ENCODE data around the gene POLR1B.

POLR1B gene

DNA sequence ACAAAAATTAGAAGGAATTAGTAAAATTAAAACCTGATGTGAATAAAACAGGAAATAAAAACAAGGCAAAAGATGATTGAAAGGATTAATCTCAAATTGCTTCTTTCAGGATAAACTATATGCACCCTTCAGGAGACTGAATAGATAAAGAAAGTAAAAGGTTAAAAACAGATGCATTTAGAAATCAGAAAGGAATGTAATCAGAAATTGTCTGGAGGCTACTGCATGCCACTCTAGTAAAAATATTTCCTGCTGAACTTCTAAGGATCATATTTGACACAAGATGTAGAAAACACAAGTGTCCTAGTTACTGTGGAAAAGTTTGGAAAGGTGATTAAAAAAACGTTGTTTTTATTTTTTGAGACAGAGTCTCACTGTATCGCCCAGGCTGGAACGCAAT, 58.4 kb downstream of the POLR1B start:
- no peak for DNase-seq (ENCODE audit: low read depth)
- H3K4me3 ChIP-seq (ENCODE audit: control insufficient read depth, low read depth, low read length), result no peak overlapping the region
- TF ChIP-seq, protein P1, sequence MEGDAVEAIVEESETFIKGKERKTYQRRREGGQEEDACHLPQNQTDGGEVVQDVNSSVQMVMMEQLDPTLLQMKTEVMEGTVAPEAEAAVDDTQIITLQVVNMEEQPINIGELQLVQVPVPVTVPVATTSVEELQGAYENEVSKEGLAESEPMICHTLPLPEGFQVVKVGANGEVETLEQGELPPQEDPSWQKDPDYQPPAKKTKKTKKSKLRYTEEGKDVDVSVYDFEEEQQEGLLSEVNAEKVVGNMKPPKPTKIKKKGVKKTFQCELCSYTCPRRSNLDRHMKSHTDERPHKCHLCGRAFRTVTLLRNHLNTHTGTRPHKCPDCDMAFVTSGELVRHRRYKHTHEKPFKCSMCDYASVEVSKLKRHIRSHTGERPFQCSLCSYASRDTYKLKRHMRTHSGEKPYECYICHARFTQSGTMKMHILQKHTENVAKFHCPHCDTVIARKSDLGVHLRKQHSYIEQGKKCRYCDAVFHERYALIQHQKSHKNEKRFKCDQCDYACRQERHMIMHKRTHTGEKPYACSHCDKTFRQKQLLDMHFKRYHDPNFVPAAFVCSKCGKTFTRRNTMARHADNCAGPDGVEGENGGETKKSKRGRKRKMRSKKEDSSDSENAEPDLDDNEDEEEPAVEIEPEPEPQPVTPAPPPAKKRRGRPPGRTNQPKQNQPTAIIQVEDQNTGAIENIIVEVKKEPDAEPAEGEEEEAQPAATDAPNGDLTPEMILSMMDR (IDR thresholded peaks at IDR 0.05; ENCODE audit: control insufficient read depth, insufficient read depth, low read depth, low read length, missing control alignments), result no peak

DNA sequence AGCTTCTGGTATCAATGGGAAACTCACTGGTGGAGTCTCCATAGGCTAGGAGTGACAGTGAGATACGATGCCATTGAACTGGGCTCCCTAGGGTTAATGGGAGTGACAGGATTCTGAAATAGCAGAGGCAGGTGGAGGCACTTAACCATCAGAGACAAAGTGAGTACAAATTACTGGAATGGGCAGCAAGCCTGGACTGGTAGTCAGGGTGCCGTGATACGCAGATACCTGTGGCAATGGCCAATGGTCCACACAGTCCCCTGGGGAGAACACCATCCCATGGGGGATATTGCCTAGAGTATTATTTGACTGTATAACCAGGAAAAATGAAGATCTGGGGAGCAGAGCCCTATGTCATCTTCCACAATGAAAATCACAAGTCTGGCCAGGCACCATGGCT, 59.5 kb downstream of the POLR1B start:
- no peak for DNase-seq (ENCODE audit: low read depth)

DNA sequence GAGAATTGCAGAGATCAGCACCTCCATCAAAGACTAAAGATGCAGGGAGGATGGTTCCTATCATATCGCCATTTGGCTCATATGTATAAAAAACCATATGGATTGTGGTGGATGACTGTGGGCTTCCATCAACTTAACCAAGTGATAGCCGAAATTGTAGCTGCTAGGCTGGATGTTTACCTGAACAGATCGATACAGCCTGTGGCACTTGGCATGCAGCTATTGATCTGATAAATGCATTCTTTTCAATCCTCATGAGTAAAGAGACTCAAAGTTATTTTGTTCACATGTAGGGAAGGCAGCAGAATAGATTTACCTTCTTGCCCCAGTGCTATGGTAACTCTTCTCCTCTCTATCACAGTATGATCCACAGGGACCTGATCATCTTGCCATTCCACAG, 60.7 kb downstream of the POLR1B start:
- TF ChIP-seq, protein P1 (IDR thresholded peaks at IDR 0.05; ENCODE audit: control insufficient read depth, insufficient read depth, low read depth, low read length, missing control alignments), result no peak
- no peak for DNase-seq (ENCODE audit: low read depth)
- H3K4me3 ChIP-seq (ENCODE audit: control insufficient read depth, low read depth, low read length), result no peak overlapping the region

More for the DNA sequence above, 59.5 kb downstream of the POLR1B start:
- no peak overlapping the region for H3K4me3 ChIP-seq (ENCODE audit: control insufficient read depth, low read depth, low read length)
- TF ChIP-seq, protein P1 (IDR thresholded peaks at IDR 0.05; ENCODE audit: control insufficient read depth, insufficient read depth, low read depth, low read length, missing control alignments), result no peak

DNA sequence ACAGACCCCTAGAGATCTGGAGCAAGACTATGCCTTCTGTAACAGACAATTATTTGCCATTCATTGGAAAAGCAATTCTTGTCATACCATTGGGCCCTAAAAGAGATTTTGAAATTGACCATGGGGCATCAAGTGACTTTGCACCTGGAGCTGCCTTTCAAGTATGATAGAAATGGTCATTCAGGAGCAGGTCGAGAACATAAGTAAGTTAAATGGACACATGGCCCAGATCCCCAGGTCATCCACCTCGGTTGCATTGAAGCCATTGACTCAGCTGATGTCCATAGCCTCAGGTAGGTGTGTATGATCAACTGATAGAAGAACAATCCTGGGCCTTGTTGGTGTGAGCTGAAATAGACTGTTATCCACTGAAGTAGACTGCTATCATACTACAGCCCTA, 61.5 kb downstream of the POLR1B start:
- H3K4me3 ChIP-seq (ENCODE audit: control insufficient read depth, low read depth, low read length), result no peak overlapping the region
- TF ChIP-seq, protein P1 (IDR thresholded peaks at IDR 0.05; ENCODE audit: control insufficient read depth, insufficient read depth, low read depth, low read length, missing control alignments), result no peak
- DNase-seq (ENCODE audit: low read depth), result no peak

DNA sequence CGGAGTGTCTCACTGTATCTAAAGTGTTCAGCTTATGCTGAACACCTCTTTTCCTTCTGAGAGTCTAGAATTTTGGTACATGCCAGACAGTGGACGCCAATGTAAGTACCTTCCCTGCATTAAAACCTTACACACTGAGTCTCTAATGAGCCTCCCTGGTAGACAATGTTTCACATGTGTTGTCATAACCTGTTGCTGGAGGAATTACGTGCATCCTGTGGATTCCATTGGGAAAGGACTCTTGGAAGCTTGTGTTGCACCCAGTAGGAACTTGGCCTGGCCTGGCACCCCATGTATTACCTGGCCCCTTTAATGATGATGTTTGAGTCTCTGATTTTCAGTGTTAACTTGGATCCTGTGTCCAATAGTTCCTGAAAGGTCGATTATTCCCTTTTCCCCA, 62.7 kb downstream of the POLR1B start:
- TF ChIP-seq, protein P1 (IDR thresholded peaks at IDR 0.05; ENCODE audit: control insufficient read depth, insufficient read depth, low read depth, low read length, missing control alignments), result no peak
- no peak overlapping the region for H3K4me3 ChIP-seq (ENCODE audit: control insufficient read depth, low read depth, low read length)
- no peak for DNase-seq (ENCODE audit: low read depth)

DNA sequence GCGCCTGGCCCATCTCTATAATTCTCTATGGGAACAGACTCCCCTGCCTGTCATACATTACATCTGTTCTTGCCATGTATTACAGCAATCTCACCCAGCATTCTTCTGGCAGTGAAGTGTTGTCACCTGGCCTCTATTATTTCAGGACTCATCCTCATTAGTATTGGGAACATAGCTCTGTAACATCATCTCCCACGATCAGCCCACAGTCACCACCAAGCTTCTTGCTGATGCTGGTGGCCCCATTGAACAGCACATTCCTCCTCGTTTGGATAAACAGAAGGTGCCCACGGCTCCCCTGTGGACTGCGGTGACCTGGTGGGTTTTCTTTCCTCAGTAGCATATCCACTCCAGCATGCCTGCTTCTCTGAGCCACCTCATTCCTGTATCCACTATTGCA, 63.7 kb downstream of the POLR1B start:
- DNase-seq (ENCODE audit: low read depth), result no peak
- TF ChIP-seq, protein P1 (IDR thresholded peaks at IDR 0.05; ENCODE audit: control insufficient read depth, insufficient read depth, low read depth, low read length, missing control alignments), result no peak
- H3K4me3 ChIP-seq (ENCODE audit: control insufficient read depth, low read depth, low read length), result no peak overlapping the region

DNA sequence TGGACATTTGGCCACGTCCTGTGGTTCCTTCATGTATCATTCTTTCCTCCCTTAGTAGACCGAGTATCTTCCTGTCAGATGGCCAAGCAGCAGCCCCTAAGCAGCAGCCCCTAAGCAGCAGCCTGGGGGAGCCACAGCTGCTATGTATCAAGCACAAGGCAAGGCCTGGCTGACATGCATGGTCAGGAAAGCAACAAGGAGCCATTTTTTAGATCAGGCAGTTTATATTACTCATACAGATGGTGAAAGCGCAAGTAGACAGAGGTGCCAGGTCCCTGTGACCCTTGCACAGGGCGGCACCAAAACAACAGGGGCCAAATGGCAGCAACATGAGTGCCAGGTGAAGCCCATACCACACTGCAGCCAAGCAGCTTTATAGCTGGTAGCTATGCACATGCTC, 64.3 kb downstream of the POLR1B start:
- no peak for DNase-seq (ENCODE audit: low read depth)
- no peak overlapping the region for H3K4me3 ChIP-seq (ENCODE audit: control insufficient read depth, low read depth, low read length)
- TF ChIP-seq, protein P1 (IDR thresholded peaks at IDR 0.05; ENCODE audit: control insufficient read depth, insufficient read depth, low read depth, low read length, missing control alignments), result no peak
